NCI-H524 treated with DMSO at 0.1 percent for 48 hours (cell line): ENCODE data around the gene KATNB1.

Experiments
- DNase-seq: peaks from one replicate; lab custom pipeline; 2025; lab: John Stamatoyannopoulos, UW

KATNB1 gene

GRCh38 chr16:57756424-57757325 is 21.1 kb downstream of the KATNB1 start:
- no peak for DNase-seq

- DNase-seq: no peak
Observed at GRCh38 chr16:57757326-57757786, 21.8 kb downstream of the KATNB1 start.

- DNase-seq: no peak
Observed at GRCh38 chr16:57757883-57758282, 22.3 kb downstream of the KATNB1 start.

GRCh38 chr16:57758331-57759117 is 23.0 kb downstream of the KATNB1 start:
- DNase-seq: no peak

- DNase-seq: no peak
Observed at GRCh38 chr16:57759131-57759530, 23.6 kb downstream of the KATNB1 start.

- DNase-seq: no peak
Observed at GRCh38 chr16:57759541-57760356, 24.2 kb downstream of the KATNB1 start.

GRCh38 chr16:57760357-57761160 is 25.0 kb downstream of the KATNB1 start:
- no peak for DNase-seq

GRCh38 chr16:57761301-57761700 is 25.7 kb downstream of the KATNB1 start:
- no peak for DNase-seq

GRCh38 chr16:57761957-57762356 is 26.4 kb downstream of the KATNB1 start:
- no peak for DNase-seq

GRCh38 chr16:57762365-57763040 is 26.9 kb downstream of the KATNB1 start:
- DNase-seq: no peak

GRCh38 chr16:57763285-57764005 is 27.9 kb downstream of the KATNB1 start:
- DNase-seq: peak; percentile 36

GRCh38 chr16:57764006-57764340 is 28.4 kb downstream of the KATNB1 start:
- DNase-seq: no peak

- DNase-seq: no peak
Observed at GRCh38 chr16:57764341-57765159, 29.0 kb downstream of the KATNB1 start.

GRCh38 chr16:57765160-57765728 is 29.7 kb downstream of the KATNB1 start:
- DNase-seq: no peak

- DNase-seq: no peak
Observed at GRCh38 chr16:57766714-57767348, 31.3 kb downstream of the KATNB1 start.

GRCh38 chr16:57769541-57770145 is 34.1 kb downstream of the KATNB1 start:
- no peak for DNase-seq

- no peak for DNase-seq
Observed at GRCh38 chr16:57770361-57770760, 34.8 kb downstream of the KATNB1 start.
